GM23338 (cell line): ENCODE results near the gene IMPACT. TPM values are rescaled to one million over a fixed set of nuclear protein-coding genes. Genes with fewer than 3 reads are reported as not detected.

Experiments
- ATAC-seq: fragments of 200-7000 bp; cut with Tn5 transposase; 3 replicates; pipeline ENCODE4 v1.9.1; 2020
- DNase-seq: peaks from one replicate; pipeline ENCODE4 v3.0.0-alpha.2; 2015; ENCODE audit warnings: low spot score
- H2AFZ ChIP-seq: fragments of 200-600 bp; sonication (generic); 2 replicates; pipeline ENCODE4 v1.8.0; 2016; ENCODE audit warnings: antibody characterized with exemption, mild to moderate bottlenecking, moderate library complexity
- H3F3A ChIP-seq: fragments of 200-600 bp; sonication (generic); replicated peaks from 2 replicates; pipeline ENCODE4 v1.8.0; 2017; ENCODE audit warnings: antibody characterized with exemption, mixed run types, low read depth
- H3K27ac ChIP-seq: fragments of 200-600 bp; sonication (generic); 2 replicates; pipeline ENCODE4 v1.6.1; 2016; ENCODE audit warnings: low read depth
- H3K27me3 ChIP-seq: fragments of 200-600 bp; sonication (generic); 2 replicates; pipeline ENCODE4 v1.8.0; 2016; ENCODE audit warnings: mild to moderate bottlenecking, mixed run types, moderate library complexity; ENCODE audit not compliant: insufficient read depth
- H3K36me3 ChIP-seq: fragments of 200-600 bp; sonication (generic); 2 replicates; pipeline ENCODE4 v1.8.0; 2016; ENCODE audit warnings: mild to moderate bottlenecking; ENCODE audit not compliant: insufficient read depth
- H3K4me1 ChIP-seq: fragments of 200-600 bp; sonication (generic); 2 replicates; pipeline ENCODE4 v1.8.0; 2016; ENCODE audit warnings: mild to moderate bottlenecking, moderate library complexity; ENCODE audit not compliant: insufficient read depth
- H3K4me2 ChIP-seq: fragments of 200-600 bp; sonication (generic); 2 replicates; pipeline ENCODE4 v1.7.1; 2017; ENCODE audit warnings: mixed run types
- H3K4me3 ChIP-seq: fragments of 200-600 bp; sonication (generic); 2 replicates; pipeline ENCODE4 v1.6.1; 2016; ENCODE audit warnings: mixed run types
- H3K79me2 ChIP-seq: fragments of 200-600 bp; sonication (generic); replicated peaks from 2 replicates; pipeline ENCODE4 v1.8.0; 2017; ENCODE audit warnings: mild to moderate bottlenecking; ENCODE audit not compliant: insufficient read depth
- H3K9me2 ChIP-seq: fragments of 200-600 bp; sonication (generic); 2 replicates; pipeline ENCODE4 v1.8.0; 2017; ENCODE audit not compliant: insufficient read depth
- H4K20me1 ChIP-seq: fragments of 200-600 bp; sonication (generic); replicated peaks from 2 replicates; pipeline ENCODE4 v1.8.0; 2017; ENCODE audit warnings: mild to moderate bottlenecking; ENCODE audit not compliant: insufficient read depth
- H3K27ac Mint-ChIP-seq: 2 replicates; pipeline ENCODE4 v1.8.0; 2020; ENCODE audit warnings: inconsistent platforms, mild to moderate bottlenecking, moderate library complexity, mixed read lengths
- H3K27me3 Mint-ChIP-seq: 3 replicates; pipeline ENCODE4 v1.8.0; 2022; ENCODE audit warnings: low read depth, mild to moderate bottlenecking, moderate library complexity, mixed read lengths, inconsistent platforms; ENCODE audit not compliant: insufficient read depth, poor library complexity
- H3K36me3 Mint-ChIP-seq: 3 replicates; pipeline ENCODE4 v1.8.0; 2021; ENCODE audit warnings: low read depth, mild to moderate bottlenecking, inconsistent platforms, moderate library complexity, mixed read lengths
- H3K4me1 Mint-ChIP-seq: 3 replicates; pipeline ENCODE4 v1.8.0; 2020; ENCODE audit warnings: mild to moderate bottlenecking, inconsistent platforms, mixed read lengths
- H3K4me3 Mint-ChIP-seq: 3 replicates; pipeline ENCODE4 v1.8.0; 2021; ENCODE audit warnings: moderate library complexity, mild to moderate bottlenecking, inconsistent platforms, mixed read lengths
- H3K9me3 Mint-ChIP-seq: 3 replicates; pipeline ENCODE4 v1.8.0; 2020; ENCODE audit warnings: moderate library complexity, mild to moderate bottlenecking, inconsistent platforms, mixed read lengths
- CREB1 ChIP-seq: fragments of 250-450 bp; sonication (Bioruptor Pico); IDR thresholded peaks from 2 replicates; pipeline ENCODE4 v1.5.0; 2020; ENCODE audit warnings: low read depth, mild to moderate bottlenecking, moderate library complexity
- EZH2phosphoT487 ChIP-seq: fragments of 200-600 bp; sonication (generic); IDR thresholded peaks from one replicate; pipeline ENCODE4 v1.8.1; 2018; ENCODE audit warnings: antibody characterized with exemption; ENCODE audit not compliant: unreplicated experiment
- JUNB ChIP-seq: IDR thresholded peaks from one replicate; pipeline ENCODE4 v1.6.1; 2016; ENCODE audit warnings: antibody characterized with exemption; ENCODE audit not compliant: unreplicated experiment
- NANOG ChIP-seq: IDR thresholded peaks from 2 replicates; pipeline ENCODE4 v1.6.1; 2016; ENCODE audit warnings: antibody characterized with exemption, borderline replicate concordance
- STAT1 ChIP-seq: IDR thresholded peaks from one replicate; pipeline ENCODE4 v1.6.1; 2016; ENCODE audit warnings: antibody characterized with exemption; ENCODE audit not compliant: unreplicated experiment
- ZNF114 ChIP-seq: fragments of 250-450 bp; sonication (Bioruptor Pico); IDR thresholded peaks from 2 replicates; pipeline ENCODE4 v1.5.0; 2020; ENCODE audit warnings: mild to moderate bottlenecking, moderate library complexity
- ZNF331 ChIP-seq: fragments of 250-450 bp; sonication (Bioruptor Pico); IDR thresholded peaks from 2 replicates; pipeline ENCODE4 v1.5.0; 2020; ENCODE audit warnings: low read depth, mild to moderate bottlenecking, moderate library complexity
- polyA plus RNA-seq: library from polyadenylated mRNA; unstranded; fragments of >200 nt; fragmentation: Nextera tagmentation; extraction: Ambion mirVana; gene quantifications from 2 replicates; pipeline ENCODE4 v1.2.1, GENCODE V29; 2016
- total RNA-seq: library from RNA; depleted of rRNA; stranded (reverse); fragments of >200 nt; shearing (Covaris generic); gene quantifications from 2 replicates; pipeline ENCODE4 v1.2.3, GENCODE V29; 2014
- TF ChIP-seq, protein P1 (sequence below), 2 experiments: fragments of 200-600 bp in 1 of 2; sonication (generic) in 1 of 2; conservative IDR thresholded peaks; 2 replicates each; pipeline versions ENCODE4 v1.5.1 to v1.6.1; 2016 to 2017; ENCODE audit warnings: antibody characterized with exemption in 2 of 2, low read depth in 2 of 2, mild to moderate bottlenecking in 2 of 2, moderate library complexity in 1 of 2
- TF ChIP-seq, protein P2 (sequence below): IDR thresholded peaks from one replicate; pipeline ENCODE4 v1.6.1; 2018; ENCODE audit warnings: antibody characterized with exemption; ENCODE audit not compliant: unreplicated experiment
- TF ChIP-seq, protein P3 (sequence below): fragments of 250-450 bp; sonication (Bioruptor Pico); IDR thresholded peaks from 2 replicates; pipeline ENCODE4 v1.5.0; 2020; ENCODE audit warnings: mild to moderate bottlenecking, moderate library complexity

The IMPACT gene
- total and polyA plus RNA-seq, 2 experiments from 2014 or later = 42.1 to 47.6 TPM

DNA sequence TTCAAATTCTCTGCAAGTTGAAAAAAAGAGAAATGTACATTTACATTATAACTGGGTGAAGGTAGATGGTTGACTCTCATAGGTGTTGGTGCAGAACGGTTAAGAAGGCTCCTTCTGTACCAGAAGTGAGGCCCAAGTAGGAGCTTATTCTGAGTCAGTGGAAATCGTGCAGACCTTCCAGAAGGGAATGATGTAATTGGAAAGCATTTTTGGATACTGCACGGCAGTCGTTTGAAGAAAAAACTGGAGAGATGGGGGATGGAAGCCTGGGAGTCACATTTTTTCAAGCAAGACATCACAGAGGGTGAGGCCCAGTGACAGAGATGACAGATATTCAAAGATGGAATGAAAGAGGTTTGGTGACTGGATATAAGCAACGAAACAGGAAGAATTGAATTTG is 73.3 kb downstream of the IMPACT start (continued):
- TF ChIP-seq, protein P1, sequence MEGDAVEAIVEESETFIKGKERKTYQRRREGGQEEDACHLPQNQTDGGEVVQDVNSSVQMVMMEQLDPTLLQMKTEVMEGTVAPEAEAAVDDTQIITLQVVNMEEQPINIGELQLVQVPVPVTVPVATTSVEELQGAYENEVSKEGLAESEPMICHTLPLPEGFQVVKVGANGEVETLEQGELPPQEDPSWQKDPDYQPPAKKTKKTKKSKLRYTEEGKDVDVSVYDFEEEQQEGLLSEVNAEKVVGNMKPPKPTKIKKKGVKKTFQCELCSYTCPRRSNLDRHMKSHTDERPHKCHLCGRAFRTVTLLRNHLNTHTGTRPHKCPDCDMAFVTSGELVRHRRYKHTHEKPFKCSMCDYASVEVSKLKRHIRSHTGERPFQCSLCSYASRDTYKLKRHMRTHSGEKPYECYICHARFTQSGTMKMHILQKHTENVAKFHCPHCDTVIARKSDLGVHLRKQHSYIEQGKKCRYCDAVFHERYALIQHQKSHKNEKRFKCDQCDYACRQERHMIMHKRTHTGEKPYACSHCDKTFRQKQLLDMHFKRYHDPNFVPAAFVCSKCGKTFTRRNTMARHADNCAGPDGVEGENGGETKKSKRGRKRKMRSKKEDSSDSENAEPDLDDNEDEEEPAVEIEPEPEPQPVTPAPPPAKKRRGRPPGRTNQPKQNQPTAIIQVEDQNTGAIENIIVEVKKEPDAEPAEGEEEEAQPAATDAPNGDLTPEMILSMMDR (conservative IDR thresholded peaks at IDR 0.05; ENCODE audit: low read depth in 2 of 2) = no peak
- no peak for TF ChIP-seq ZNF331 (CRISPR knock-in tag)
- no peak for TF ChIP-seq JUNB
- TF ChIP-seq, protein P2, sequence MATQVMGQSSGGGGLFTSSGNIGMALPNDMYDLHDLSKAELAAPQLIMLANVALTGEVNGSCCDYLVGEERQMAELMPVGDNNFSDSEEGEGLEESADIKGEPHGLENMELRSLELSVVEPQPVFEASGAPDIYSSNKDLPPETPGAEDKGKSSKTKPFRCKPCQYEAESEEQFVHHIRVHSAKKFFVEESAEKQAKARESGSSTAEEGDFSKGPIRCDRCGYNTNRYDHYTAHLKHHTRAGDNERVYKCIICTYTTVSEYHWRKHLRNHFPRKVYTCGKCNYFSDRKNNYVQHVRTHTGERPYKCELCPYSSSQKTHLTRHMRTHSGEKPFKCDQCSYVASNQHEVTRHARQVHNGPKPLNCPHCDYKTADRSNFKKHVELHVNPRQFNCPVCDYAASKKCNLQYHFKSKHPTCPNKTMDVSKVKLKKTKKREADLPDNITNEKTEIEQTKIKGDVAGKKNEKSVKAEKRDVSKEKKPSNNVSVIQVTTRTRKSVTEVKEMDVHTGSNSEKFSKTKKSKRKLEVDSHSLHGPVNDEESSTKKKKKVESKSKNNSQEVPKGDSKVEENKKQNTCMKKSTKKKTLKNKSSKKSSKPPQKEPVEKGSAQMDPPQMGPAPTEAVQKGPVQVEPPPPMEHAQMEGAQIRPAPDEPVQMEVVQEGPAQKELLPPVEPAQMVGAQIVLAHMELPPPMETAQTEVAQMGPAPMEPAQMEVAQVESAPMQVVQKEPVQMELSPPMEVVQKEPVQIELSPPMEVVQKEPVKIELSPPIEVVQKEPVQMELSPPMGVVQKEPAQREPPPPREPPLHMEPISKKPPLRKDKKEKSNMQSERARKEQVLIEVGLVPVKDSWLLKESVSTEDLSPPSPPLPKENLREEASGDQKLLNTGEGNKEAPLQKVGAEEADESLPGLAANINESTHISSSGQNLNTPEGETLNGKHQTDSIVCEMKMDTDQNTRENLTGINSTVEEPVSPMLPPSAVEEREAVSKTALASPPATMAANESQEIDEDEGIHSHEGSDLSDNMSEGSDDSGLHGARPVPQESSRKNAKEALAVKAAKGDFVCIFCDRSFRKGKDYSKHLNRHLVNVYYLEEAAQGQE = no peak

DNA sequence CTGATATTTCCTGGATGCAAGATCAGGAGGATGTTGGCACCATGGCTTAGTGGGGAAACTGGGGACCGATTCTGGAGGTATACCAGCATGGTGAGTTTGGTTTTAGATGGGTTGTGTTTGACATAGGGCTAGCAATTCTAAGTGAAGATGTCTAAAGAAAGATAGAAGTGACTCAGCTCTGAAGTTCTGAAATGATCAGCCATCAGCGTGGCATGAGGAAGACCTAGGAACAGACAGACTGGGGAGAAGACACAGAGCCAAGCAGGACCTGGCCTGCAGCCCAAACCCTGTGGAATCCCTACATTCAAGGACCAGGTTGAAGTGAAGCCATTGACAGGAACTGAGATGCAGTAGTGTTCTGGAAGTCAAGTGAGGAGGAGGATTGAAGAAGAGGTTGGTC is 73.7 kb downstream of the IMPACT start:
- no peaks in the 10 kb centered on the region for H3K79me2 ChIP-seq
- H2AFZ ChIP-seq = no peak overlapping the region
- ATAC-seq = no peak
- TF ChIP-seq CREB1 (CRISPR knock-in tag) (no peak), ZNF114 (CRISPR knock-in tag) (no peak), EZH2phosphoT487 (no peak), ZNF331 (CRISPR knock-in tag) (no peak), NANOG (no peak), JUNB (no peak), STAT1 (no peak)
- TF ChIP-seq, protein P2 = no peak
- TF ChIP-seq, protein P3, sequence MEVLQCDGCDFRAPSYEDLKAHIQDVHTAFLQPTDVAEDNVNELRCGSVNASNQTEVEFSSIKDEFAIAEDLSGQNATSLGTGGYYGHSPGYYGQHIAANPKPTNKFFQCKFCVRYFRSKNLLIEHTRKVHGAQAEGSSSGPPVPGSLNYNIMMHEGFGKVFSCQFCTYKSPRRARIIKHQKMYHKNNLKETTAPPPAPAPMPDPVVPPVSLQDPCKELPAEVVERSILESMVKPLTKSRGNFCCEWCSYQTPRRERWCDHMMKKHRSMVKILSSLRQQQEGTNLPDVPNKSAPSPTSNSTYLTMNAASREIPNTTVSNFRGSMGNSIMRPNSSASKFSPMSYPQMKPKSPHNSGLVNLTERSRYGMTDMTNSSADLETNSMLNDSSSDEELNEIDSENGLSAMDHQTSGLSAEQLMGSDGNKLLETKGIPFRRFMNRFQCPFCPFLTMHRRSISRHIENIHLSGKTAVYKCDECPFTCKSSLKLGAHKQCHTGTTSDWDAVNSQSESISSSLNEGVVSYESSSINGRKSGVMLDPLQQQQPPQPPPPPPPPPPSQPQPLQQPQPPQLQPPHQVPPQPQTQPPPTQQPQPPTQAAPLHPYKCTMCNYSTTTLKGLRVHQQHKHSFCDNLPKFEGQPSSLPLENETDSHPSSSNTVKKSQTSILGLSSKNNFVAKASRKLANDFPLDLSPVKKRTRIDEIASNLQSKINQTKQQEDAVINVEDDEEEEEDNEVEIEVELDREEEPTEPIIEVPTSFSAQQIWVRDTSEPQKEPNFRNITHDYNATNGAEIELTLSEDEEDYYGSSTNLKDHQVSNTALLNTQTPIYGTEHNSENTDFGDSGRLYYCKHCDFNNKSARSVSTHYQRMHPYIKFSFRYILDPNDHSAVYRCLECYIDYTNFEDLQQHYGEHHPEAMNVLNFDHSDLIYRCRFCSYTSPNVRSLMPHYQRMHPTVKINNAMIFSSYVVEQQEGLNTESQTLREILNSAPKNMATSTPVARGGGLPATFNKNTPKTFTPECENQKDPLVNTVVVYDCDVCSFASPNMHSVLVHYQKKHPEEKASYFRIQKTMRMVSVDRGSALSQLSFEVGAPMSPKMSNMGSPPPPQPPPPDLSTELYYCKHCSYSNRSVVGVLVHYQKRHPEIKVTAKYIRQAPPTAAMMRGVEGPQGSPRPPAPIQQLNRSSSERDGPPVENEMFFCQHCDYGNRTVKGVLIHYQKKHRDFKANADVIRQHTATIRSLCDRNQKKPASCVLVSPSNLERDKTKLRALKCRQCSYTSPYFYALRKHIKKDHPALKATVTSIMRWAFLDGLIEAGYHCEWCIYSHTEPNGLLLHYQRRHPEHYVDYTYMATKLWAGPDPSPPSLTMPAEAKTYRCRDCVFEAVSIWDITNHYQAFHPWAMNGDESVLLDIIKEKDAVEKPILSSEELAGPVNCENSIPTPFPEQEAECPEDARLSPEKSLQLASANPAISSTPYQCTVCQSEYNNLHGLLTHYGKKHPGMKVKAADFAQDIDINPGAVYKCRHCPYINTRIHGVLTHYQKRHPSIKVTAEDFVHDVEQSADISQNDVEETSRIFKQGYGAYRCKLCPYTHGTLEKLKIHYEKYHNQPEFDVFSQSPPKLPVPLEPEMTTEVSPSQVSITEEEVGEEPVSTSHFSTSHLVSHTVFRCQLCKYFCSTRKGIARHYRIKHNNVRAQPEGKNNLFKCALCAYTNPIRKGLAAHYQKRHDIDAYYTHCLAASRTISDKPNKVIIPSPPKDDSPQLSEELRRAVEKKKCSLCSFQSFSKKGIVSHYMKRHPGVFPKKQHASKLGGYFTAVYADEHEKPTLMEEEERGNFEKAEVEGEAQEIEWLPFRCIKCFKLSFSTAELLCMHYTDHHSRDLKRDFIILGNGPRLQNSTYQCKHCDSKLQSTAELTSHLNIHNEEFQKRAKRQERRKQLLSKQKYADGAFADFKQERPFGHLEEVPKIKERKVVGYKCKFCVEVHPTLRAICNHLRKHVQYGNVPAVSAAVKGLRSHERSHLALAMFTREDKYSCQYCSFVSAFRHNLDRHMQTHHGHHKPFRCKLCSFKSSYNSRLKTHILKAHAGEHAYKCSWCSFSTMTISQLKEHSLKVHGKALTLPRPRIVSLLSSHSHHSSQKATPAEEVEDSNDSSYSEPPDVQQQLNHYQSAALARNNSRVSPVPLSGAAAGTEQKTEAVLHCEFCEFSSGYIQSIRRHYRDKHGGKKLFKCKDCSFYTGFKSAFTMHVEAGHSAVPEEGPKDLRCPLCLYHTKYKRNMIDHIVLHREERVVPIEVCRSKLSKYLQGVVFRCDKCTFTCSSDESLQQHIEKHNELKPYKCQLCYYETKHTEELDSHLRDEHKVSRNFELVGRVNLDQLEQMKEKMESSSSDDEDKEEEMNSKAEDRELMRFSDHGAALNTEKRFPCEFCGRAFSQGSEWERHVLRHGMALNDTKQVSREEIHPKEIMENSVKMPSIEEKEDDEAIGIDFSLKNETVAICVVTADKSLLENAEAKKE (CRISPR knock-in tag) = no peak

More for the DNA sequence above, 73.7 kb downstream of the IMPACT start:
- Histone ChIP-seq H3K4me2 (no peak overlapping the region), H3F3A (no peaks in the 10 kb centered on the region), H3K36me3 (no peaks in the 10 kb centered on the region), H3K27me3 (no peaks in the 10 kb centered on the region), H3K4me1 (no peaks in the 10 kb centered on the region), H3K9me2 (no peaks in the 10 kb centered on the region), H3K4me3 (no peak overlapping the region), H3K27ac (no peak overlapping the region), H4K20me1 (no peaks in the 10 kb centered on the region)
- H3K4me1 Mint-ChIP-seq = peaks cover 3% of the 10 kb centered on the region; the same call in 1 of the 3 replicates
- H3K9me3 Mint-ChIP-seq = no peaks in the 10 kb centered on the region; the same call in 2 of the 3 replicates
- DNase-seq = no peak
- no peaks in the 10 kb centered on the region for H3K36me3 Mint-ChIP-seq
- H3K27ac Mint-ChIP-seq = no peak overlapping the region
- H3K4me3 Mint-ChIP-seq = no peak overlapping the region
- H3K27me3 Mint-ChIP-seq = no peaks in the 10 kb centered on the region
